Kidney epithelial cell (primary cell): ENCODE data around the gene SF3A2. TPM values are rescaled to one million over a fixed set of nuclear protein-coding genes. Genes with fewer than 3 reads are reported as not detected.
"Not testable (repeated sequence)": the region's sequence is repeated elsewhere in the genome, so short reads cannot be mapped to it uniquely, and the experiment has no call there.

Experiments
- DNase-seq: peaks from one replicate; pipeline ENCODE4 v3.0.0-alpha.2; 2010; ENCODE audit warnings: low read depth
- H3K27me3 ChIP-seq: 2 replicates; pipeline ENCODE4 v1.6.0; 2011; ENCODE audit warnings: low read length; ENCODE audit not compliant: control insufficient read depth, insufficient read depth
- H3K36me3 ChIP-seq: 2 replicates; pipeline ENCODE4 v1.5.1; 2011; ENCODE audit warnings: low read length; ENCODE audit not compliant: control insufficient read depth, insufficient read depth
- H3K4me3 ChIP-seq: 2 replicates; pipeline ENCODE4 v1.5.1; 2011; ENCODE audit warnings: low read depth, mild to moderate bottlenecking, control low read depth, low read length
- total RNA-seq: library from RNA; depleted of rRNA; stranded (reverse); fragments of >200 nt; gene quantifications from 2 replicates; pipeline ENCODE4 v1.2.3, GENCODE V29; 2015
- TF ChIP-seq, protein P1 (sequence below): IDR thresholded peaks from 2 replicates; pipeline ENCODE4 v1.5.1; 2011; ENCODE audit warnings: mild to moderate bottlenecking, moderate library complexity, low read length, control low read depth, inconsistent platforms; ENCODE audit not compliant: insufficient read depth, poor library complexity, severe bottlenecking

The SF3A2 gene
- total RNA-seq, 1 donor from 2014 or later = 72.4 TPM

- DNase-seq = no peak
- no peaks in the 10 kb centered on the region for H3K27me3 ChIP-seq
- peaks cover 2% of the 10 kb centered on the region for H3K36me3 ChIP-seq
These were observed 40.7 kb upstream of the SF3A2 start for GRCh38 chr19:2195914-2196313.

GRCh38 chr19:2197270-2197669 is 39.4 kb upstream of the SF3A2 start:
- TF ChIP-seq, protein P1, sequence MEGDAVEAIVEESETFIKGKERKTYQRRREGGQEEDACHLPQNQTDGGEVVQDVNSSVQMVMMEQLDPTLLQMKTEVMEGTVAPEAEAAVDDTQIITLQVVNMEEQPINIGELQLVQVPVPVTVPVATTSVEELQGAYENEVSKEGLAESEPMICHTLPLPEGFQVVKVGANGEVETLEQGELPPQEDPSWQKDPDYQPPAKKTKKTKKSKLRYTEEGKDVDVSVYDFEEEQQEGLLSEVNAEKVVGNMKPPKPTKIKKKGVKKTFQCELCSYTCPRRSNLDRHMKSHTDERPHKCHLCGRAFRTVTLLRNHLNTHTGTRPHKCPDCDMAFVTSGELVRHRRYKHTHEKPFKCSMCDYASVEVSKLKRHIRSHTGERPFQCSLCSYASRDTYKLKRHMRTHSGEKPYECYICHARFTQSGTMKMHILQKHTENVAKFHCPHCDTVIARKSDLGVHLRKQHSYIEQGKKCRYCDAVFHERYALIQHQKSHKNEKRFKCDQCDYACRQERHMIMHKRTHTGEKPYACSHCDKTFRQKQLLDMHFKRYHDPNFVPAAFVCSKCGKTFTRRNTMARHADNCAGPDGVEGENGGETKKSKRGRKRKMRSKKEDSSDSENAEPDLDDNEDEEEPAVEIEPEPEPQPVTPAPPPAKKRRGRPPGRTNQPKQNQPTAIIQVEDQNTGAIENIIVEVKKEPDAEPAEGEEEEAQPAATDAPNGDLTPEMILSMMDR = no peak
- peaks cover 2% of the 10 kb centered on the region for H3K36me3 ChIP-seq
- H3K4me3 ChIP-seq = no peak overlapping the region
- H3K27me3 ChIP-seq = no peaks in the 10 kb centered on the region
- DNase-seq = no peak

More at GRCh38 chr19:2195914-2196313, 40.7 kb upstream of the SF3A2 start:
- no peak overlapping the region for H3K4me3 ChIP-seq
- TF ChIP-seq, protein P1 = no peak

DNA sequence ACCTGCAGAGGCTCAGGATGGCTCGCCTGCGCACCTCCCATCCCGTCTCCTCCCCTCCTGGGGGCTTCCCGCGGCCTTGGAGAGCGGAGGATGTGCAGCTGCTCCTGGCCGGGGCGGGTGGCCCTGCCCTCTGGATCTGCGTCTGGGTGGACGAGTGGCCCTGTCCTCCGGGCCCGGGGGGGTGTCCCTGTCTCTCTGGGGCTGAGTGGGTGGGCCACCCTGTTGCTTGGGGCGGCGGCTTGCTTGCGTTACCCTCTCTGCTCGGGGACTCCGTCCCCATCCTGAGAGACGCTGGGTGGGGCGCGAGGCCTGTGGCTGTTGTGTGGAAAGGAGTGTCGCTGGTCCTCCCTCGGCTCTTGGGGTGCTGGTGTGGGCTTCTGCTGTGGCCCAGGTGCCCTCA is 38.3 kb upstream of the SF3A2 start:
- Histone ChIP-seq H3K27me3 (no peaks in the 10 kb centered on the region), H3K36me3 (peaks cover 2% of the 10 kb centered on the region), H3K4me3 (no peak overlapping the region)
- TF ChIP-seq, protein P1 = no peak
- DNase-seq = no peak

- no peak overlapping the region for H3K4me3 ChIP-seq
- peaks cover 3% of the 10 kb centered on the region for H3K36me3 ChIP-seq
- DNase-seq = no peak
- TF ChIP-seq, protein P1 = peak; percentile 31
- no peaks in the 10 kb centered on the region for H3K27me3 ChIP-seq
These were observed 37.4 kb upstream of the SF3A2 start for GRCh38 chr19:2199215-2199614.

GRCh38 chr19:2199861-2200623 is 36.6 kb upstream of the SF3A2 start:
- no peaks in the 10 kb centered on the region for H3K27me3 ChIP-seq
- DNase-seq = no peak
- no peak overlapping the region for H3K4me3 ChIP-seq
- TF ChIP-seq, protein P1 = no peak
- H3K36me3 ChIP-seq = peaks cover 2% of the 10 kb centered on the region

DNA sequence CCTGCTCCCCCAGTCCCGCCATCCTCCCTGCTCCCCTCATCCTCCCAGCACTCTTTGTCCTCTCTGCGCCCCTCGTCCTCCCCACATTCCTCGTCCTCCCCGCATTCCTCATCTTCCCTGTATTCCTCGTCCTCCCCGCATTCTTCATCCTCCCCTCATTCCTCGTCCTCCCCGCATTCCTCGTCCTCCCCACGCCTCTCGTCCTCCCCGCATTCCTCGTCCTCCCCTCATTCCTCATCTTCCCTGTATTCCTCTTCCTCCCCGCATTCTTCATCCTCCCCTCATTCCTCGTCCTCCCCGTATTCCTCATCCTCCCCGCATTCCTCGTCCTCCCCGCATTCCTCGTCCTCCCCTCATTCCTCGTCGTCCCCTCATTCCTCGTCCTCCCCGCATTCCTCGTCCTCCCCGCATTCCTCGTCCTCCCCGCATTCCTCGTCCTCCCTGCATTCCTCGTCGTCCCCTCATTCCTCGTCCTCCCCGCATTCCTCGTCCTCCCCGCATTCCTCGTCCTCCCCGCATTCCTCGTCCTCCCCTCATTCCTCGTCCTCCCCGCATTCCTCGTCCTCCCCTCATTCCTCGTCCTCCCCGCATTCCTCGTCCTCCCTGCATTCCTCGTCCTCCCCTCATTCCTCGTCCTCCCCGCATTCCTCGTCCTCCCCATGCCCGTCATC is 35.9 kb upstream of the SF3A2 start:
- not testable (repeated sequence) for DNase-seq, H3K4me3 ChIP-seq, H3K27me3 ChIP-seq, H3K36me3 ChIP-seq
